H1 (cell line): ENCODE data around the gene MX1. TPM values are rescaled to one million over a fixed set of nuclear protein-coding genes. Genes with fewer than 3 reads are reported as not detected.

Experiments
- polyA plus RNA-seq, 7 experiments: library from polyadenylated mRNA; depleted of rRNA in 3 of 7; stranded (reverse) in 5 of 7; unstranded in 2 of 7; fragments of >200 nt in 5 of 7; fragments of 200-250 nt in 2 of 7; gene quantifications; 1 replicate in 5 of 7; 2 replicates in 1 of 7; 4 replicates in 1 of 7; pipeline versions ENCODE4 v1.2.1 to v1.2.3, GENCODE V29; 2011 to 2013; ENCODE audit warnings: missing spikeins in 2 of 7, mixed read lengths in 2 of 7
- total RNA-seq: library from RNA; stranded (reverse); fragmentation: NEBNext Ultra II Directional; extraction: Animal tissue kit (Norgen Biotek cat#: 25700); gene quantifications from 2 replicates; pipeline ENCODE4 v1.2.1, GENCODE V29; 2021
- TF ChIP-seq, protein P1 (sequence below): IDR thresholded peaks from 2 replicates; pipeline ENCODE4 v1.6.1; 2011; ENCODE audit warnings: low read length, improper control_type of control experiment
- TF ChIP-seq, protein P2 (sequence below): IDR thresholded peaks from 2 replicates; pipeline ENCODE4 v1.6.1; 2012; ENCODE audit warnings: inconsistent platforms

Gene MX1
- total and polyA plus RNA-seq, 2 of the 8 experiments (the other 6 are each of a cell fraction or from before 2014, with no cell fraction given) = 3.8 to 5.7 TPM

- TF ChIP-seq, protein P1, sequence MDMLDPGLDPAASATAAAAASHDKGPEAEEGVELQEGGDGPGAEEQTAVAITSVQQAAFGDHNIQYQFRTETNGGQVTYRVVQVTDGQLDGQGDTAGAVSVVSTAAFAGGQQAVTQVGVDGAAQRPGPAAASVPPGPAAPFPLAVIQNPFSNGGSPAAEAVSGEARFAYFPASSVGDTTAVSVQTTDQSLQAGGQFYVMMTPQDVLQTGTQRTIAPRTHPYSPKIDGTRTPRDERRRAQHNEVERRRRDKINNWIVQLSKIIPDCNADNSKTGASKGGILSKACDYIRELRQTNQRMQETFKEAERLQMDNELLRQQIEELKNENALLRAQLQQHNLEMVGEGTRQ = no peak
- TF ChIP-seq, protein P2, sequence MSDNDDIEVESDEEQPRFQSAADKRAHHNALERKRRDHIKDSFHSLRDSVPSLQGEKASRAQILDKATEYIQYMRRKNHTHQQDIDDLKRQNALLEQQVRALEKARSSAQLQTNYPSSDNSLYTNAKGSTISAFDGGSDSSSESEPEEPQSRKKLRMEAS = no peak
Measured at GRCh38 chr21:41403966-41404365, 22.1 kb upstream of the MX1 start (continued).
